PC-9 (cell line): ENCODE measurements around the gene SLC46A1. TPM values are rescaled to one million over a fixed set of nuclear protein-coding genes. Genes with fewer than 3 reads are reported as not detected.

Experiments used
- BruUV-seq: library from RNA; stranded (reverse); fragments of 400-500 nt; replicated peaks from 2 replicates; lab custom pipeline; 2021; lab: Mats Ljungman, UMichigan
- CTCF ChIA-PET: fragments of 300-600 bp; sonication (Branson Sonifier 250); formaldehyde crosslinking; loops from one replicate; lab custom pipeline; 2022; ENCODE audit warnings: antibody characterized with exemption; lab: Charles Lee
- POLR2A ChIA-PET: fragments of 300-600 bp; sonication (Branson Sonifier 250); formaldehyde crosslinking; loops from one replicate; lab custom pipeline; 2022; ENCODE audit warnings: antibody characterized with exemption; ENCODE audit not compliant: unreplicated experiment; lab: Charles Lee
- DNase-seq, 2 experiments: peaks; one replicate each; pipeline versions ENCODE4 v3.0.0 to v3.0.0-alpha.2; 2015 to 2022; ENCODE audit warnings: mixed read lengths in 1 of 2
- H2AFZ ChIP-seq: fragments of 200-600 bp; sonication (generic); 2 replicates; pipeline ENCODE4 v1.8.1; 2017; ENCODE audit warnings: antibody characterized with exemption
- H3F3A ChIP-seq: fragments of 200-600 bp; sonication (generic); 2 replicates; pipeline ENCODE4 v1.8.1; 2017; ENCODE audit warnings: antibody characterized with exemption, mild to moderate bottlenecking, low read depth; ENCODE audit not compliant: insufficient read depth
- H3K27ac ChIP-seq: fragments of 200-600 bp; sonication (generic); 2 replicates; pipeline ENCODE4 v1.6.1; 2016; ENCODE audit warnings: mixed run types
- H3K27me3 ChIP-seq: fragments of 200-600 bp; sonication (generic); 2 replicates; pipeline ENCODE4 v1.6.1; 2016; ENCODE audit warnings: low read depth, mixed run types; ENCODE audit not compliant: insufficient read depth
- H3K36me3 ChIP-seq: fragments of 200-600 bp; sonication (generic); 2 replicates; pipeline ENCODE4 v1.6.1; 2016; ENCODE audit warnings: low read depth, mixed run types
- H3K4me1 ChIP-seq: fragments of 200-600 bp; sonication (generic); replicated peaks from 2 replicates; pipeline ENCODE4 v1.6.1; 2016; ENCODE audit warnings: mixed run types; ENCODE audit not compliant: insufficient read depth
- H3K4me2 ChIP-seq: fragments of 200-600 bp; sonication (generic); 2 replicates; pipeline ENCODE4 v1.6.1; 2017; ENCODE audit warnings: mixed run types
- H3K4me3 ChIP-seq: fragments of 200-600 bp; sonication (generic); 2 replicates; pipeline ENCODE4 v1.6.1; 2016; ENCODE audit warnings: mixed run types
- H3K79me2 ChIP-seq: fragments of 200-600 bp; sonication (generic); 2 replicates; pipeline ENCODE4 v1.6.1; 2017; ENCODE audit warnings: low read depth, mixed run types
- H3K9me2 ChIP-seq: fragments of 200-600 bp; sonication (generic); 2 replicates; pipeline ENCODE4 v1.8.1; 2017; ENCODE audit warnings: mild to moderate bottlenecking; ENCODE audit not compliant: insufficient read depth
- H3K9me3 ChIP-seq: fragments of 200-600 bp; sonication (generic); 2 replicates; pipeline ENCODE4 v1.8.1; 2016; ENCODE audit warnings: low read depth; ENCODE audit not compliant: insufficient read depth
- H4K20me1 ChIP-seq: fragments of 200-600 bp; sonication (generic); 2 replicates; pipeline ENCODE4 v1.8.1; 2017; ENCODE audit not compliant: insufficient read depth
- CTCF ChIP-seq: fragments of 200-600 bp; sonication (generic); conservative IDR thresholded peaks from 2 replicates; pipeline ENCODE4 v1.6.1; 2017; ENCODE audit warnings: mixed run types, antibody characterized with exemption, mild to moderate bottlenecking, moderate library complexity
- EZH2 ChIP-seq: fragments of 200-600 bp; sonication (generic); IDR thresholded peaks from 2 replicates; pipeline ENCODE4 v1.8.0; 2017; ENCODE audit warnings: antibody characterized with exemption, low read depth
- intact Hi-C: fragments of 100-400 bp; cut with micrococcal nuclease; formaldehyde crosslinking; loops from one replicate; pipeline ENCODE4 v1.10.0; 2022; ENCODE audit not compliant: unreplicated experiment
- microRNA-seq: library from miRNA; unstranded; fragments of <30 nt; microRNA quantifications from one replicate; pipeline ENCODE4 v1.2.0, GENCODE V29; 2021; ENCODE audit warnings: borderline number of aligned reads, borderline replicate concordance
- total RNA-seq: library from RNA; stranded (reverse); gene quantifications from 2 replicates; pipeline ENCODE4 v1.2.3, GENCODE V29; 2021

Gene SLC46A1
- total RNA-seq, 1 experiment from 2014 or later: 14.9 TPM

GRCh38 chr17:28346199-28346580 is 59.8 kb downstream of the SLC46A1 start:
- CTCF ChIA-PET: interaction anchor here (0.6 to 0.7 kb wide), 2 partner anchors 37 to 541 kb away, joined by 4 read pairs; no protein-coding TSS in a partner anchor
- POLR2A ChIA-PET: interaction anchor here (0.8 to 2.5 kb wide), 2 partner anchors 11 to 71 kb away, joined by 3 to 42 read pairs; partner anchors contain the start of genes IFT20 and TNFAIP1
- DNase-seq: no peak
- peaks cover 26% of the 10 kb centered on the region for H3K4me1 ChIP-seq
- peaks cover 24% of the 10 kb centered on the region for H3K36me3 ChIP-seq
- no peaks in the 10 kb centered on the region for H3K79me2 ChIP-seq
- peak overlapping the region; percentile 39 for H3K4me2 ChIP-seq
- no peaks in the 10 kb centered on the region for H3K9me3 ChIP-seq
- TF ChIP-seq CTCF (no peak), EZH2 (no peak)
- no peak overlapping the region for H3K4me3 ChIP-seq
- TSS peak; percentile 17 for BruUV-seq
- no peaks in the 10 kb centered on the region for H3K9me2 ChIP-seq
- H4K20me1 ChIP-seq: 0 out of 2 replicates have a peak, but pooled peaks cover 3% of the 10 kb centered on the region
- H3F3A ChIP-seq: peaks cover 56% of the 10 kb centered on the region
- H2AFZ ChIP-seq: no peak overlapping the region
- peak overlapping the region; percentile 72 for H3K27ac ChIP-seq
- no peaks in the 10 kb centered on the region for H3K27me3 ChIP-seq
- intact Hi-C loops: no loop called here

GRCh38 chr17:28345419-28346198 is 60.4 kb downstream of the SLC46A1 start:
- no peak overlapping the region for H3K4me2 ChIP-seq
- ChIA-PET POLR2A (interaction anchor here (0.7 to 2.5 kb wide), 3 partner anchors 10 to 453 kb away, joined by 3 to 42 read pairs (median 11); partner anchors contain the start of genes IFT20 and TNFAIP1), CTCF (interaction anchor here (0.5 to 0.7 kb wide), 3 partner anchors 36 to 541 kb away, joined by 3 to 4 read pairs (median 4); no protein-coding TSS in a partner anchor)
- H2AFZ ChIP-seq: no peak overlapping the region
- H4K20me1 ChIP-seq: 0 out of 2 replicates have a peak, but pooled peaks cover 3% of the 10 kb centered on the region
- peak overlapping the region; percentile 72; the same call in 1 of the 2 replicates for H3K27ac ChIP-seq
- no peaks in the 10 kb centered on the region for H3K9me3 ChIP-seq
- no peaks in the 10 kb centered on the region for H3K27me3 ChIP-seq
- TF ChIP-seq CTCF (no peak), EZH2 (no peak)
- H3K4me3 ChIP-seq: no peak overlapping the region
- peak; percentile 59 to 65 for DNase-seq
- peaks cover 24% of the 10 kb centered on the region for H3K36me3 ChIP-seq
- no peaks in the 10 kb centered on the region for H3K79me2 ChIP-seq
- no TSS peak for BruUV-seq
- peaks cover 56% of the 10 kb centered on the region for H3F3A ChIP-seq
- intact Hi-C loops: no loop called here
- H3K9me2 ChIP-seq: no peaks in the 10 kb centered on the region
- peaks cover 26% of the 10 kb centered on the region for H3K4me1 ChIP-seq

Small RNA genes within 50 kb of the gene (microRNA-seq; reads per million reads assigned to microRNA genes)
- gene MIR4723: 2.7 reads per million

Other genes with a start within 250 kb of the SLC46A1 start
- gene TMEM97, start 87.0 kb downstream of the SLC46A1 start, total RNA-seq: 28.8 and 46.4 TPM in 2 replicates
- 35.3 and 42.3 TPM in 2 replicates for gene IFT20, start 70.7 kb downstream of the SLC46A1 start, total RNA-seq
- gene TNFAIP1, start 70.5 kb downstream of the SLC46A1 start, total RNA-seq: 46.8 and 48.8 TPM in 2 replicates
- 84.5 and 98.2 TPM in 2 replicates for gene POLDIP2, start 48.7 kb downstream of the SLC46A1 start, total RNA-seq
- gene SEBOX, start 41.0 kb downstream of the SLC46A1 start, total RNA-seq: not detected in 2 replicates
- gene VTN, start 35.9 kb downstream of the SLC46A1 start, total RNA-seq: not detected in 2 replicates
- gene SARM1, start 34.5 kb downstream of the SLC46A1 start, total RNA-seq: 7.3 and 8.6 TPM in 2 replicates
- not detected in 2 replicates for gene SLC13A2, start 67.4 kb upstream of the SLC46A1 start, total RNA-seq
- not detected in 2 replicates for gene FOXN1, start 100.1 kb upstream of the SLC46A1 start, total RNA-seq
- 39.7 and 48.8 TPM in 2 replicates for gene UNC119, start 146.4 kb upstream of the SLC46A1 start, total RNA-seq
- 57.6 and 64.2 TPM in 2 replicates for gene PIGS, start 165.3 kb upstream of the SLC46A1 start, total RNA-seq
- gene ALDOC, start 170.7 kb upstream of the SLC46A1 start, total RNA-seq: 17.4 and 21.6 TPM in 2 replicates
- 101 and 109 TPM in 2 replicates for gene SPAG5, start 192.8 kb upstream of the SLC46A1 start, total RNA-seq
- gene RSKR, start 208.0 kb upstream of the SLC46A1 start, total RNA-seq: 21.7 and 25.8 TPM in 2 replicates
- 161 and 204 TPM in 2 replicates for gene BLTP2, start 238.9 kb upstream of the SLC46A1 start, total RNA-seq